A549 treated with AZD2906 at 1 μM for 4 hours (cell line): Measurements from ENCODE around the gene S100A5. TPM values are rescaled to one million over a fixed set of nuclear protein-coding genes. Genes with fewer than 3 reads are reported as not detected.

Experiments used
- total RNA-seq: library from RNA; stranded (reverse); fragments of 200-300 nt; extraction: Qiagen RNA extraction; gene quantifications from 5 replicates; pipeline ENCODE4 v1.2.3, GENCODE V29; 2022

The S100A5 gene, protein sequence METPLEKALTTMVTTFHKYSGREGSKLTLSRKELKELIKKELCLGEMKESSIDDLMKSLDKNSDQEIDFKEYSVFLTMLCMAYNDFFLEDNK
- 0.88 to 1.2 TPM (median 1.0 TPM) in 5 replicates for total RNA-seq

GRCh38 chr1:153540394-153541361 is at the start of gene S100A5:
Gene S100A5 (minus strand): TSS chr1:153540934. CDS start chr1:153540191, 743 bp downstream.

GRCh38 chr1:153565529-153566374 is 25.0 kb upstream of the S100A5 start, which contains the start of gene S100A2:
Gene S100A2 (minus strand): TSS chr1:153565844. CDS start chr1:153563877, 1,967 bp downstream.

DNA sequence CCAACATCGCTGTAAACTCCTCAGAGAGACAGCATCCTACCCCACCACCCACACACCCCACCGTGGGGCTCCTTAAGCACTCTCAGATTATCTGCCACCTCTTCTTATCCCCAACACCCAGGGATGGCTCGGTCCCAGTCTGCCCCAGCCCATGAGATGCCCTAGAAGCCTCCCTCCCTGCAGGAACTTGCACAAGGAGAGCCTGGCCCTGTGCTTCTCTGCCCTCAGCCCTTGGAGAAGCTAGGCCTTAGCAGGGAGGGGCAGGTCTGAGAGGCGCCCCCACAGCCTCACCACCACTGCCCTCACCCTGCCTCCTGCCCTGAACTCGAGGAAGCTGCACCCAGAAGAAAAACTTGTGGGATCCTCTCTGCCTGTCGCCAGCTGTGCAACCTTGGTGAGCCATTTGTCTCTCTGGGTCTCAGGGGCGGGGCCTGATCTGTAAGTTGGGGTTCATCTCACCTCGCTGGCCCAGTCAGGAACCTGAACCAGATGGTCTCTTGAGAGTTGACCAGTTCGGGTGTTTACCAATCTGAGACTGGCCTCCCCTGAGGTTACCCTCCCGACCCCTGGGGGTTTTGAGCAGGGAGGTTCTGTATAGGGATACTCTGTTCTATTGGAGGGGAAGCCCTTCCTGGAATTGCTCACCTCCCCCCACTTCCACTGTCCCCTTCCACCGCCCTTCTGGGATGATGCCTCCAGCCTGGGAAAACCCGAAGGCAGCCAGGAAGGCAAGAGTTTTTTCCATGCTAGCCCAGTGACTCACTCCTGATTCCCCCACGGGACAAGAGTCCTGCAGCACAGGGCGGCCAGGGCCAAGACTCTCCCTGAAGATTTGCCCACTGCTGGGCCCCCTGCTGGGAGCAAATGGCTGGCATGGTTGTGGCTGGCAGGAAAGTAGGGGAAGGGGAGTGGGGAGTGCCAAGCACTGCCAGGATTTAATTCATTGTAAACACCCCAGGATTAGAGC is 8.3 kb upstream of the S100A5 start, which contains the start of gene S100A3:
Gene S100A3 (minus strand): TSS at position 537 of the 967 bp plus-strand sequence. CDS start 773 bp downstream, outside the sequence.

DNA sequence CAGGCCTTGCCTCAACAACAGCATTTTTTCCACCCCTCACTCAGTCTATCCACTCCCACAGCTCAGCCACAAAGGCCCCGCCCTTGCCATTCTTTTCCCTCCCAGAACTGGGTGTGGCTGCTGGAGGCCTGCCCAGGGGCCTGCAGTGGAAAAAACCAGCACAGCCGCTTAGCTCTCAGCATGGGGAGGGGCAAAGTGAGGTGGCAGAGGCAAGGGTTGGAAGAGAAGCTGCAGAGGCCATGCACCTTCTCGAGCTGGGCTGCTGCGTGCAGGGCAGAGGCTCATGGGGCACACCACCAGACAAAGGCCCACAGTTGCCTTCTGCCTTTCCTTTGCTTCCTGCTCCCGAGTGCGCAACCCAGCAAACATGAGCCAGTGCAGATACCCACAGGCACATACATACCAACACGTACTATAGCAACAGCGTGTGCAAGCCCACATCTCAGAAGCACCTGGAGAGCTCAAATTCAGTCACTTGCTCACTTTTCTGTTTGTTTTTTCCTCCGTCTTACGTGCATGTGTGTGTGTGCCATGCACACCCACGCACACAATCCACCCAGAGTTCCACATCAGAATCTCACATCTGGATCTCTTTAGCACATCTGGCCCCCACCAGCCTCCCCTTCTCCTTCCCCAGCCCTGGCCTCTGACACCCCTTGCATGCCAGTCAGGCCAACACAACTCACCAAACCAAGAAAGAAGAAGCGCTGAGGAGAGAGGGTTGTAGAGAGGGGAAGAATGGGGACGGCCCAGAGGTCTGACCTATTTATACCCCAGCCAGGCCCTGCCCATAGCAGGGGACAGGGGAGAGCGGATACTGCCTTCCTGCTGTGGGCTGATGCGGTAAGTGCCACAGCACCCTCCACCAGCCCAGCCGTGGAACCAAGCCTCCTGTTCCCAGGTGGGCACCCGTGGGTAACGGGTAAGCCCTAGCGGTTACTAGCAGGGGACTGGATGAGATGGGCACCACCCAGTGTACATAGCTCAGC is 4.6 kb upstream of the S100A5 start, which contains the start of gene S100A4:
Gene S100A4 (minus strand): TSS at position 740 of the 989 bp plus-strand sequence. CDS start 1,012 bp downstream, outside the sequence.

GRCh38 chr1:153535242-153536011 is 5.3 kb downstream of the S100A5 start, which contains the start of gene S100A6:
Gene S100A6 (minus strand): TSS chr1:153535991. CDS start chr1:153535339, 652 bp downstream.

Other genes starting within 250 kb of the S100A5 start
- gene PGLYRP3, start 228.0 kb downstream of the S100A5 start, total RNA-seq = not detected in 5 replicates
- gene PGLYRP4, start 192.1 kb downstream of the S100A5 start, total RNA-seq = not detected in 5 replicates
- gene S100A9, start 183.1 kb downstream of the S100A5 start, total RNA-seq = 0.45 to 0.90 TPM (median 0.59 TPM) in 5 replicates
- gene S100A12, start 165.3 kb downstream of the S100A5 start, total RNA-seq = not detected in 5 replicates
- gene S100A8, start 149.9 kb downstream of the S100A5 start, total RNA-seq = not detected in 5 replicates
- gene S100A7A, start 124.4 kb downstream of the S100A5 start, total RNA-seq = not detected in 5 replicates
- gene S100A7, start 80.3 kb downstream of the S100A5 start, total RNA-seq = not detected in 5 replicates
- gene S100A6, start 4.9 kb downstream of the S100A5 start, total RNA-seq = 3,320 to 3,871 TPM (median 3,675 TPM) in 5 replicates
- 1,598 to 1,843 TPM (median 1,619 TPM) in 5 replicates for gene S100A4, start 4.9 kb upstream of the S100A5 start, total RNA-seq
- 110 to 126 TPM (median 119 TPM) in 5 replicates for gene S100A3, start 8.3 kb upstream of the S100A5 start, total RNA-seq
- 18.7 to 33.7 TPM (median 27.4 TPM) in 5 replicates for gene S100A2, start 24.9 kb upstream of the S100A5 start, total RNA-seq
- 479 to 567 TPM (median 534 TPM) in 5 replicates for gene S100A16, start 72.2 kb upstream of the S100A5 start, total RNA-seq
- gene S100A14, start 75.4 kb upstream of the S100A5 start, total RNA-seq = 0.23 to 0.66 TPM (median 0.46 TPM) in 5 replicates
- gene S100A13, start 86.6 kb upstream of the S100A5 start, total RNA-seq = 171 to 189 TPM (median 177 TPM) in 5 replicates
- gene S100A1, start 87.5 kb upstream of the S100A5 start, total RNA-seq = 0.22 to 1.2 TPM (median 0.87 TPM) in 5 replicates
- gene CHTOP, start 93.1 kb upstream of the S100A5 start, total RNA-seq = 69.2 to 85.3 TPM (median 78.7 TPM) in 5 replicates
- gene SNAPIN, start 117.8 kb upstream of the S100A5 start, total RNA-seq = 52.2 to 59.6 TPM (median 55.8 TPM) in 5 replicates
- gene ILF2, start 130.1 kb upstream of the S100A5 start, total RNA-seq = 253 to 292 TPM (median 262 TPM) in 5 replicates
- 1.6 to 2.8 TPM (median 2.6 TPM) in 5 replicates for gene NPR1, start 137.8 kb upstream of the S100A5 start, total RNA-seq
- gene INTS3, start 187.1 kb upstream of the S100A5 start, total RNA-seq = 17.0 to 22.0 TPM (median 20.2 TPM) in 5 replicates
- 1.1 to 2.0 TPM (median 1.5 TPM) in 5 replicates for gene SLC27A3, start 234.5 kb upstream of the S100A5 start, total RNA-seq